ENCODE data around the gene TNRC6B.
"Not testable (repeated sequence)": the region's sequence is repeated elsewhere in the genome, so short reads cannot be mapped to it uniquely, and the experiment has no call there.

Gene TNRC6B

GRCh38 chr22:40183029-40183581 lies 5.4 kb downstream of the TNRC6B start:
- no peak for DNase-seq (ENCODE audit: low read depth)

GRCh38 chr22:40183603-40184002 lies 5.9 kb downstream of the TNRC6B start:
- not testable (repeated sequence) for DNase-seq (ENCODE audit: low read depth)

- no peak for DNase-seq (ENCODE audit: low read depth)
Measured at GRCh38 chr22:40187389-40187788, 9.7 kb downstream of the TNRC6B start.

GRCh38 chr22:40189997-40190396 lies 12.3 kb downstream of the TNRC6B start:
- DNase-seq (ENCODE audit: low read depth), result no peak

GRCh38 chr22:40190501-40190900 lies 12.8 kb downstream of the TNRC6B start:
- DNase-seq (ENCODE audit: low read depth), result no peak

DNA sequence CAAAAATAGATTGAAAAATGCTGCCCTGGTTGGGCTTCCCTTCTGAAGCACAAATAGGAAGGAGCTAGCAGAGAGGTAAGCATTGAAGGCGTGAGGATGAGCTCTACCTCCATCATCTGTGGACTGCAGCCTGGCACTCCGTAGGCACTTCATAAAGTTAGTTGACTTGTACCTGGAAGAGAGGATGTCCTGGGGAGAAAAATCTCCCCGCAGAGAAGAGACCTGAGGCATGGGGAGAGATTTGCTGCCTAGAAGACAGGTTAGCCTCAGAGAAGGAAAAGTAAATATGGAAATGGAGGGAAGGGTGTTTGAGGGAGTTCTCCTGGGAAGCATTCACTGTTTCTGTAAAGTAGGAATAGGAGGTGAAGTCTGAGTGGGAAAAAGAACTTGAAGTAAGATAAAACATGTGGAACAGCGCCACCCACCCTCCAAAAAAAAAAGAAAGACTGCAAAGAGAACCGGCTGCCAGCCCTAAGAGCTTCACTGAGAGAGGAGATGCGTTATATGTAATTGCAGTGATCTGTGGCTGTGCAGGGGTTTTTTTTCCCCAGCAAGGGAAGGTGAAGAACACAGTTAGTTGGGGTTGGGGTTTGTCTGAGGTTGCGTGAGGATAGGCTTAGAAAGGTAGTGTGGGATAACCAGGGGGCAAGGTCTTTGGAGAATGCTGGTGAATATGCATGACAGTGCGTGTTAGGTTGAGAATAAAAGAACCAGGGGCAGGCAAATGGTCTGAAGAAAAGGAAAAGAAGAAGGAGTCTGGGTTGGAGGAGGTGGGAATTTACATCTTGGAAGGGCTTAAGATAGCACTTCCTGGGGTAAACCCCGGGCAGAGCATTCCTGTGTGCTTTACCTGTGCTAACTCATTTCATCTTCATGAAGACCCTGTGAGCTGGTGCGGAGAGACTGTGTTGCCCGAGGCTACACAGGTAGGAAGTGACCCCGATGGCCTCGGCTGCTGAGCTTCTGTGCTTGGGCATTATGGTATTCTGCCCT lies 16.0 kb downstream of the TNRC6B start:
- DNase-seq (ENCODE audit: low read depth), result no peak

DNA sequence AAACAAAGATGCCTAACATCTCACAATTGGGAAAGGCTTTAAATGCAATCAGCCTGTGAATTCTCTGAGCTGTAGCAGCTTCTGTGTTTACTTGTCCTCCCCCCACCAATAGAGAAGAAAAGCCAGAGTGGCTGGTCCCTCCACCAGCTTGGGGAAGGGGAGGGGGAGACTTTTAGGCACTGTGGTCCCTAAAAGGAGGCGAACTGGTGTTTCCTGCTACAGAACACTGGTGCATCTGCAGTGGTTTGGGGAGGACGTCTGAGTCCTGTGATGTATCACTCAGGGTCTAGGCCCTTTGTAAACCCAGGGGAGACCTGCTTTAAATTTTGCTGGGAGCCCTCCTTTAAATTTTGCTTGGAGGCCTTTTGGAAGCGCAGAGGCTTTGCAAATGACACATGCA lies 16.9 kb downstream of the TNRC6B start:
- DNase-seq (ENCODE audit: low read depth), result no peak

- no peak for DNase-seq (ENCODE audit: low read depth)
Measured at GRCh38 chr22:40196628-40197360, 19.1 kb downstream of the TNRC6B start.

- not testable (repeated sequence) for DNase-seq (ENCODE audit: low read depth)
Measured at GRCh38 chr22:40197421-40197820, 19.7 kb downstream of the TNRC6B start.

- DNase-seq (ENCODE audit: low read depth), result no peak
Measured at GRCh38 chr22:40198733-40199132, 21.0 kb downstream of the TNRC6B start.

DNA sequence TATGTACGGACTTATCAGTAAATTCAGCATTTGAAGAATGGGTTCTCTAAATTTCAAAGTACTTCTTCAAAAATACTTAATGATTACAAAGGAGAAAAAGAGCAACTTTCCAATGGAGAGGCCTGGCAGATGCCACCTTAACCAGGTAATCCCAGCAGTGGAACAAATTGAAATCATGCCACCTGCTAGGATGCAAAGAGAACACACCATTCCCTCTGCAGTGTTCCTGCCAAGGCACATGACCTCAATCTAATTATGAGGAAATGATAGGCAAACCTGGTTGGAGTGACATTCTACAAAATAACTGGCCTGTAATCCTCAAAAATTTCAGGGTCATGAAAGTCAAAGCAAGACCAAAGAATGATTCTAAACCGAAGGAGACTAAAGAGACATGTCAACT lies 21.5 kb downstream of the TNRC6B start:
- no peak for DNase-seq (ENCODE audit: low read depth)

DNA sequence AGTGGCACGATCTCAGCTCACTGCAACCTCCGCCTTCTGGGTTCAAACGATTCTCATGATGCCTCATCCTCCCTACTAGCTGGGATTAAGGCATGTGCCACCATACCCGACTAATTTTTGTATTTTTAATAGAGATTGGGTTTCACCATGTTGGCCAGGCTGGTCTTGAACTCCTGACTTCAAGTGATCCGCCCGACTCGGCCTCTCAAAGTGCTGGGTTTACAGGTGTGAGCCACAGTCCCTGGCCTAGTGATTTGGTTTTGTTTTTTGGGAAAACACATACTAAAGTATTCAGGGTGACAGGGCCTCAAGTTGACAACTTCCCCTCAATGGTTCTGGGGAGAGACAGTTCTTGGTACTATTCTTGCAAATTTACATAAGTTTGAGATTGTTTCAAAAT lies 22.1 kb downstream of the TNRC6B start:
- no peak for DNase-seq (ENCODE audit: low read depth)

DNA sequence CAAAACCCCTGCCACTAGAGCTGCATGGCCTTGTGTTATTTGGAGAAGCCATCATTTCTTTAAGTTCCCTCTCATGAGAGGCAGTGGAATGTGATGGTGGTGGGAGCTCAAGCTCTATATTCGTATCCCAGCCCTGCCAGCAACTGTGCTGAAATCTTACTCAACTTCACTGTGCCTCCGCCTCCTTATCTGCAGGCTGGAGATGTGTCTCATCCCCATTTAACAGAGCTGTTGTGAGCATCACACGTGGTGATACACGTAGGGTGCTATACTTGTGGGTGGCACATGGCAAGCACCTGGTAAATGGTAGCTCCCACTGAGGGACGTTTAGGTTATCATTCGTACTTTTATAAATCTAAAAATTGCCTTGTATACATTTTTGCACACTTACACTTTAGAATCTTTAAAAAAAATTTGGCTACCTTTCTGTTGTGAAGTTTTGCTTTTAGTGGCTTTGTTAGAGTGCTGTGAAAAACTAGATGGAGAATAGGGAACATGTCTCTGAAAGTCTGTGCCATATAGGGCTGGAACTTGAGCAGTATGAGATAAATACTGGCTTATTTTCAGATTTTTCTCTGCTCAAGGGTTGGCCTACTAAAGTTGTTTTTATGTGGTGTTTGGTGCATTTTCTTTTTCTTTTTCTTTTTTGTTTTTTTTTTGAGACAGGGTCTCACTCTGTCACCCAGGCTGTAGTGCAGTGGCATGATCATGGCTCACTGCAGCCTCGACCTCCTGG lies 23.2 kb downstream of the TNRC6B start:
- no peak for DNase-seq (ENCODE audit: low read depth)

- no peak for DNase-seq (ENCODE audit: low read depth)
Measured at GRCh38 chr22:40202225-40202944, 24.7 kb downstream of the TNRC6B start.

DNA sequence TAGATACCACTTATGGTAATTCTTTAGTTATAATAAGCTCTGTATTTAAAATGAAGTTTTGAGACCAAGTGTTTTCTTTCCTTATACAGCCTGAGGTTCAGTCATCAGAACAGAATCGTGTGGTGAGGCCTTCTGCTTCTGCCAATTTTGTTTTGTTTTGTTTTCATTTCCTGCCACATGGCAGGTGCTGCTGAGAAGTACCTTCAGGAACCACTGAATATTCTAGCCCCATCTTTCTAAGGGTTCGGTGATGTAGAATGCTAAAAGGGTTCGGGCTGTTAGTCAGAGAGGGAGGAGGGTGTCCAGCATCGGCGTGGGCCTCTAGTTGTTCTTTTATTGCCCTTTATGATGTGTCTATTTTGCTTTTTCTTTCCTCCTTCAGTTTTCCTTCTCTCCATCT lies 25.8 kb downstream of the TNRC6B start:
- no peak for DNase-seq (ENCODE audit: low read depth)

DNA sequence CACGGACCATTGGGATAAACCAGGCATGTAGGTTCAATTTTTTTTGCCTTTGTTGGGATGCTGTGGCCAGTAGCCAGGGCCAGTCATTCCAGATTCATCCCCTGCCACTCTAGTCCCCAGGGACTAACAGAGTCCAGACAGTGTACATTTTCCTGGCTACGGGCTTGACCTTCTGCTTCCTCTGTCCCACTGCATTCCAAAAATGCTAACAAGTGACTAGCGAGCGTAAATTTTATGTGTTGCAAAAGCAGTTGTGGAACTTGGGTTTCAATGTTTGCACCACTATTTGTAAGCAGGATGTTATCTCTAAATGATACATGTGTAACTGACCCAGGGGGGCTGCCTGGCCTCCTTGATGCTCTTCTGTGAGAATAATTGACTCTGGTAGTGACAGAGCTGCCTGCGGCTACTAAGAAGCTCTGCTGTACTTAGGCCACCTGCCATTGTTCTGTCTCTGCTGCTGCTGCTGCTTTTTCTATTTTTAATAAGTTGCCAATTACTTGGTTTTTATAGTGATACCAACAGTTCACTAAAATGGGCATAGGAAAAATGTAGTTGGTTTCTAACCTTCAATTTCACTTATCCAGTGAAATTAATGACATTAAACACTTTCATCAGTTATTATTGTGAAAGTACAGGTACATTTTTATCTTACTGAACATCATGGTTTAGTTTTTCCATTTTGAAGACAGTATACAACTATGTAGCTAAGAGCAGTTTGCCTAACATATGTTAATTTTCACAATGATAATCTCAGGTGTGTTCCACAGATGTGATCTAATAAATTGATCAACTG lies 26.8 kb downstream of the TNRC6B start:
- no peak for DNase-seq (ENCODE audit: low read depth)

DNA sequence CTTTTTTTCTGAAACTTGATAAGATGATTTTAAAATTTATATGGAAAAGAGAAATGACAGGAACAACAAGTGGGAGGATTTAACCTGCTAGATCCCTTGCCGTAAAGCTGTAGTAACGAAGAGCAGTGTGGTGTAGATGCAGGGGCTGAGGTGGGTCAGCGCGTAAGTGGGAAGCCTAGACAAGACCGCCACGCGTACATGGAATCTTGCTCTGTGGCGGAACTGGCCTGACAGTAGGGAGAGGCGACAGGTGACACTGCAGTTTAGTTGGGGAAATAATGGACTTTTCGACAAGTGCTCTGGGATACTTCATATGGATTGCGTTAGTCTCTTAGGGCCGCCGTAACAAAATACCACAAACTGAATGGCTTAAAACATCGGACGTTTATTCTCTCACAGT lies 28.8 kb downstream of the TNRC6B start:
- DNase-seq (ENCODE audit: low read depth), result no peak

DNA sequence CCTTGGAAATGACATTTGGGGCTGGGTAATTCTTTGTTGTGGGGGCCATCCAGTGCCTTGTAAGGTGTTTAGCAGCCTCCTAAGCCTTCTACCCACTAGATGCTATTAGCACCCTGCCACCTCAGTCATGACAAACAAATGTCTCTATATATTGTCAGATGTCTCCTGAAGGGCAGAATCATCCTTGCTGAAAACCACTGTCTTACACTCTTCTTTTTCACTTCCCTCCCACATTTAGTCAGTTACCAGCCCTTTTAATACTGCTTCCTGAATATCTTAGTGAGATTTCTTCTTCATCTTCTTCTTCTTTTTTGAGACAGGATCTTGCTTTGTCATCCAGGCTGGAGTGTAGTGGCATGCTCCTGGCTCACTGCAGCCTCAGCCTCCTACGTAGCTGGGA lies 33.1 kb downstream of the TNRC6B start:
- no peak for DNase-seq (ENCODE audit: low read depth)

DNA sequence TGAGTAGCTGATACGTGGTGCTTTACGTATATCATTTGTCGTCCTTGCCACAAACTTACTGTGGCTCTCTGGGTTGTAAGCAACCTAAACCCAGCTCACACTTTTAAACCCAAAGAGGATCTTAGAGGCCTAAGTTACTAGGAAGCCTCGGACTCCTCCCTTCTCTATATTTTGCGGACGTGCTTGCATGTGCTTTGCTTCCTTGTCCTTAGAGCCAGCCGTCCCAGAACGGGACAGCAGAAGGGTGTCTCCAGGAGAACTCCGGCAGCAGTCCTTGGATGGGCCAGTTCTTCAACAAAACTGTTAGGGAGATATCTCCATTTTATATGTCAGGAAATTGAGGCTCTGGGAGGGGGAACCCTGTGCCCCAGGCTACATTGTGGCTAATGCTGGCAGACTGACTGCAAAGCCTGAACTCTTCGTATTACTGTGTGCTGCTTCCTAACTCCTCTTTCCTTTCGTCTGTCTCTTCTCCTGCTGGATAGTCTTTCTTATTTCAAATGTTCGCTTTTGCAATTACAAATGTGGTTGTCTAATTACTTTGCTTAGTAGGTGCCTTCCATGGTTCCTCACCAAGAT lies 33.8 kb downstream of the TNRC6B start:
- DNase-seq (ENCODE audit: low read depth), result no peak

GRCh38 chr22:40212121-40212520 lies 34.4 kb downstream of the TNRC6B start:
- DNase-seq (ENCODE audit: low read depth), result no peak
